ENCODE measurements around the gene BHMT.
"Not testable (repeated sequence)": the region's sequence is repeated elsewhere in the genome, so short reads cannot be mapped to it uniquely, and the experiment has no call there.

Gene BHMT

DNA sequence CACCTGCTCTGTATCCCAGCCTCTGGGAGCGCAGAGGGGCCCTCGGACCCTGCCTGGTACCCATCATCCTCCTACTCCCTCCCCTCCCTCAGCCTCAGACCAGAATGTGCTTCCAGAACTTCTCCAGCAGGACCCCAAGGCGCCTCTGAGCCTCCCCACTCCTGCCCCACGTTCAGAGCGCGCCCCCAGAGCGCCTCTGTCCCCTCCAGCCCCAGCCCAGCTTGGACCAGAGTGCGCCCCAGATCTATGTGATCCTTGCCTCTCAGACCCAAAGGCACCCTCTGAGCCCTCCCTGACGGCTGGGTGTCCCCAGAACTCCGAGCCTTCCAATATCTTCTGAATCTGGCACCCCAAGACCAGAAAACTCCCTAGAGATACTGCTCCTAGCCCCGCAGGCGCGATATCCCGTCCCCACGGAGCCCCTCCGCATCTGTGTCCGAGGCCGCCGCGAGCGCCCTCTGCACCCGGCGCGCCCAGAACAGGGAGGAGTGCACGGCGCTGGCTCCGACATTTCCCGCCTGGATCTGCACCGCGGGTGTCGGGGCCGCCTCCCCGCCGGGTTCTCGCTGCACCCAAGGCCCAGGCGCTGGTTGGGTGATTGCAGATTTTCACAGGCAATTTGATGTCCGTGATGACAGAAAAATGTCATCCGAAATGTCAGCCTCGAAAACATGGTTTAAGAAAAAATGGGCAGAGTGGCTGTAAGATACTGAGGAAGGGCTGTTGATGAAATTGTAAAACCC is 522 bp downstream of the BHMT start:
- DNase-seq (ENCODE audit: low read depth in 2 of 2, low spot score in 1 of 2): no peak

DNA sequence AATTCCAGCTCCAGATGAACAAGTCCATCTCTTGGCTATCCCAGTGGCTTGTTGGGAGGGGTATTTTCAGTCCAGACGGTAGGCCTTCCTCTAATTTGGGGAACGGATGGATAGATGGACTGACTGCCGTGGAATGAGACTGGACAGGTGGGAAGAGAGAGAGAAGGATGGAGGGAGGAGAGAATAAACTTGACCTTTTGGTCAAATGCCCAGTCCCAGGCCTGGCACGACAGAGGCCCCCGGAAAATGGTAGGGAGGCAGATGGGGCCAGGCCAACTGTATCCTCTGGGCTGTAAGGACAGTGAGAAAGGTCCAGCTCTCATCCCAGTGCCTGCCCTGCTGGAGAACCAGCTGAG is 1.1 kb downstream of the BHMT start:
- no peak for DNase-seq (ENCODE audit: low read depth in 2 of 2, low spot score in 1 of 2)

DNA sequence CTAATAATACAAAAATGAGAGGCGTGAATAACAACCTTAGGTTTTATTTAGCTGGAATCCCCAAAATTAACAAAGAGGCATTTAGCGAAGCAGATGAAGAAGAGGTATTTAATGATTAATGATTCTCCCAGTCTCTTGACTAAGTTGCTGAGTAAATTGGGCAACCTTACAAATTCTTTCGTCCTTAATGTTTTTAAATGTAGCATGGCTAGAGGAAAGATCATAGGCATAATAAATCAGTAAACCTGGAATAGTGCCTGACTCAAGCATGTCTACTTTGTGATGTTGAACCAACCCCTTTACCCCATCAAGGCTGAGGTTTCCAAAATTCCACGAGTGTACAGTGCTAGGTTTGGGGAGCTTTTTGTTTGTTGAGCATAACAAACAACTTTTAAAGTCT is 7.9 kb downstream of the BHMT start:
- no peak for DNase-seq (ENCODE audit: low read depth in 2 of 2, low spot score in 1 of 2)

DNA sequence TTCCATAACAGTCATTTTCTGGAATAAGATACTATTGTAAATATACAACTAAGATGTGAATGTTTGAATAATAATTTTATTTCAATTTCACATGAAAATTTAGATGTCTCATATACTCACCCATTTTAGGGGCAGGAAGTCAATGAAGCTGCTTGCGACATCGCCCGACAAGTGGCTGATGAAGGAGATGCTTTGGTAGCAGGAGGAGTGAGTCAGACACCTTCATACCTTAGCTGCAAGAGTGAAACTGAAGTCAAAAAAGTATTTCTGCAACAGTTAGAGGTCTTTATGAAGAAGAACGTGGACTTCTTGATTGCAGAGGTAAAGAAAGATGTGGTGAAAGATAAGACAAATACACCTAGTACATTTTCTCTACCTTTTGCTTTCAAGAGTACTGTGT is 8.6 kb downstream of the BHMT start:
- no peak for DNase-seq (ENCODE audit: low read depth in 2 of 2, low spot score in 1 of 2)

DNA sequence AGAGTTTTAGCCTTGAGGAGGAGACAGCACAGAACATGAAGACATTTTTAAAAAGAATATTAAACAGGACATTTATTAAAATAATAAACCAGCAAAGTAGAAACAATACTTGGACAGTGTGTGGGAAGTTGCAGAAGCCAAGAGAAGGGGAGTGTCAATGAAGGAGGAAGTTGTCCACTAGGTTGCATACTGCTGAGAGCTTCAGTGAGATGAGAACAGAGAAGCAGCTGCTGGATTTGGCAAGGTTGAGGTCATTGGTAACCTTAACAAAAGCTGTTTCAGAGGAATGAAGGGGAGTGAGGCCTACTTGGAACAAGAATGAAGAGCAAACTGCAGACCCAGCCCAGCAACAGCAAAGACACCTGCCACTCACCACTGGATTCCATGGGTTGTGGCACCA is 11.4 kb downstream of the BHMT start:
- DNase-seq (ENCODE audit: low read depth in 2 of 2, low spot score in 1 of 2): no peak

DNA sequence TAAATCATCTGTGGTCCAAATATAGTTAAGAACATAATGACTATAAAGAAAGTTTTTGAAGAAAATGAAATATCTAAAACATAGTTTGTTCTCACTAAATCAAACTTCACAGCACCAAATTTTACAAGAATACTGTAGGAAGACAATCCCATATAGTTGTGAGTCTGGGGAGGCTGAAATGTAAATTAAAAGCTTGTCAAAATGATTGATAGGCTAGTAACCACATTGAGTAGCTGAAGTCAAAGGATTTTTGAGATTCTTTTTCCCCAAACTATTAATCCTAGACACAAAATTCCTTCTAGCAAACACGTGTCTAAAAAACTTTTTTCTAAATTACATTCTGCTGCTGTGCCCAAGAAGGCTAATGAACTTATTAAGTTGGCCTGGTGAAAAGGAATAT is 13.0 kb downstream of the BHMT start:
- no peak for DNase-seq (ENCODE audit: low read depth in 2 of 2, low spot score in 1 of 2)

DNA sequence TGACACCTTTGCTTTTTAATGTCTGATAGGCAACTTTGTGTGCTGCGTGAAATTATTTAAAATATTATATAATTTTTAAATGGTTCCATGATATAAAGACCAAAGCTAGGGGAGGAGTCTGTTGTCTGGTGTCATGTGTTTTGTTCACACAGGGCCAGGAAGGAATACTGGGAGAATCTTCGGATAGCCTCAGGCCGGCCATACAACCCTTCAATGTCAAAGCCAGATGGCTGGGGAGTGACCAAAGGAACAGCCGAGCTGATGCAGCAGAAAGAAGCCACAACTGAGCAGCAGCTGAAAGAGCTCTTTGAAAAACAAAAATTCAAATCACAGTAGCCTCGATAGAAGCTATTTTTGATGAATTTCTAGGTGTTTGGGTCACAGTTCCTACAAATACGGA is 19.2 kb downstream of the BHMT start:
- DNase-seq (ENCODE audit: low read depth in 2 of 2, low spot score in 1 of 2): no peak

DNA sequence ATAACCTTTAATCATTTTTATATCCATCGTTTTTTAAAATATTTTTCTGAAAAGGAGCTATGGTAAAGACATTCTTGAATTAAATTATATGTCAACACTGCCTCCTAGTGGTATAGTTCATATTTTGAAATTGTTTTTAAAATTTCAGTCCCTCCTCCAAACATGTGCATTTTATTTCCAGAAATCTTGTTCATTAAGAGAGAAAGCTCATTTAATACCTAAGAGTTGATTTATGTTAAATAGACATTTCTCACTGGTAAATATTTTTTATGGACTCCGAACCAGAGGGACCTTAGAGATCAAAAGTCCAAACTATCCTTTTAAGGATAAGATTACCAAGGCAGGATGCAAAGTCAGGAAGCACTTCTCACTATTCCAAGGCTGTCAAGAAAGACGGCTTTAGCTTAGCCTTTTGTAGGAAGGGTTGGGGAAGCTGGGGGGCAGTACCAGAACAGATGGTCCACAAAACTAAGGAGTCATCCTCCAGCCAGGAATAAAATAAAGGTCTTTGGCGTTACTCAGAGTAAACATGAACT is 21.6 kb downstream of the BHMT start:
- no peak for DNase-seq (ENCODE audit: low read depth in 2 of 2, low spot score in 1 of 2)

DNA sequence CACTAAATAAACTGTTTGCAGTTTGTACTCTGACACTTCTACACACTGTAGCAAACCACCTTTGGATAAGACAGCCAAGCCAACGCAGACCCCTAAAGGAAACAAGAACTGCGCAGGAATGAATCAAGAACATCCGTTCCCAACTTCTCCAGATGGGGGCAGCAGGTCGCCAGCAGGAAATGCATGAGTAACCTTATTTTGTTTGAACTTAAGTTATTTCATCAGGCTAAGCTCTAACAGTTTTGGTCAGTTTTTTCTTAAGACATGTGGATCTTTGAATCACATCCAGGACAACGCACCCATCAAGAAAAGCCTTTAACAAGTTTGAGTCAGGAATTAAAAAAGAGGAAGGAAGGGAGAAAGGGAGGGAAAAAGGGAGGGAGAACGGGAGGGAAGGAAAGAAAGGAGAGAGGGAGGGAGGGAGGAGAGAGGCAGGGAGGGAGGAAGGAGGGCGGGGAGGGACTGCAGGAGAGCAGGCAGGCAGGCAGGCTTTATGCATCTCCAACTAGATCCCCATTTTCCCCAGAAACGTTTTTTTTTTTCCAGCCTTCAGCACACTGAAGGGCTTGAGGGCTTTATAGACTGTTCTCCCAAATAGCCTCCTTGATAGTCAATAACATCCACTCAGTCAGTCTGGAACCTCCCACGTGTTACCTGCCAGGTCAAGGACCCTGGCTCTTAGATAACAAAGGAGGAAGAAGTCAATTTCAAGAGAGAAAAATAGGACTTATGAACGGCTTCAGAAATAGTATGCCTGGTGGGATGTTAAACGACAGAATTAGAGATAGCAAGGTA is 22.2 kb downstream of the BHMT start:
- DNase-seq (ENCODE audit: low read depth in 2 of 2, low spot score in 1 of 2): peak; percentile 19 to 31

DNA sequence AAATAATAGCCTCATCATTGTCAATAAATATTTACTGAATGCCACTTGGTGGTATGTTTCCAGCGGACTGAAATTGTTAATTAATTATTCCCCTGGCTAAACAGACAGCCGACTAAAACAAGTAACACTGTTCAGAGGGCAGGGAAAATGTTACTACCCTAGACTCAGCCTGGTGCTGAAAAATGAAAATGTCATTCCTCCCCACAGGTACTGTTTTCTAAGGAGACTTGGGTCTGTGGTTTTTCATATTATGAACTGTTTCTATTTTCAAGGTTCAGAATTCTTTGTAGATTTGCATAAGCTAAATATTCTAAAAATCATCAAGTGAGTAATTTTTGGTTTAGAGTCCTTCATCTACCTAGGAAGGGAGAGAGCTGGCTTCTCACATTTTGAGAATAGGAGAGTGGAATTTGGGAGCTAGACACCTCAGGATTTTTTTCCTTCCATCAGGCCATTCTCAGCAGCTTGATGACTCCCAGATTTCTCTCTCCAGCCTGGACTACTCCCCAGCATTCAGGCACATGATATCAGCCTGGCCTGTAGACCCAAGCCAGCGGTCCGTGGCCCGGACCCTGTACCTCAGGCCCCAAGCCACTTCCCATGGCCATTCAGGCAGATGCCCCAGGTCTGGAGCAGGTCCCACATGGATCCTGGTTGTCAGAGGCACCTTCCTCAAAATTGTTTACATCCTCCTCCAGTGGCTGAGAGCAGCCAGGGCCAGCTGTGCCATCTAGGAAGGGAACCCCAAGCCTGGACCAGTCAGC is 24.4 kb downstream of the BHMT start:
- no peak for DNase-seq (ENCODE audit: low read depth in 2 of 2, low spot score in 1 of 2)

DNA sequence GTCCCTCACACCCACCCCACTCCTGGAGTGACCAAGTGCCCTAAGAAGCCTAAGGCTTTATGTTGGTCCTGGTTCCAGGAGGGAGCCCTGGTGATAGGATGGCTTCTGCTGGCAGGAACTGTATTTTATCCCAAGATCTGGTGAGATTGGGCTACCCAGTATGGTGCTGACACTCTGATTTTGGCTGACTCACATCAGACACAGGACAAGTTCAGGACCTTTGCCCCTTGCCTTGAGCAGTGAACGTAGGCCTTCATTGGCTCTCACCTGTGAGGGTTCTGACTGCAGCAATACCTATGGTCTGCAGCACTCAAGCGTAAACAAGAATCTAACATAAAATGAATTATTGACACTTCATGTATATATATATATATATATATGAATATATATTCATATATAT is 25.0 kb downstream of the BHMT start:
- no peak for DNase-seq (ENCODE audit: low read depth in 2 of 2, low spot score in 1 of 2)

DNA sequence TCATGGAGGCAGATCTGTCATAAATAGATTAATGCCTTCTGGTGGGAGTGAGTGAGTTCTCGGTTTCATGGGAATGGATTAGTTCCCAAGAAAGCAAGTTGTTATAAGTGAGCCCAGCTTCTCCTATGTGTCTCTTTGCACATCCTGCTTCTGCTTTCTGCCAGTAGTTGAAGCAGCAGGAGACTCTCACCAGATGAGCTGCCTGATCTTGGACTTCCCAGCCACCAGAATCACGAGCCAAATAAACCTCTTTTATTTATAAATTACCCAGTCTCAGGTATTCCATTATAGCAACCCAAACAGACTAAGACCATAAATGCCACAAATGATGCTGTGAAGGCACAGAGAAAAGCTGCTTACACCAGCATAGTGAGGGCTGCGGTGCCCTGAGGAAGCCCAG is 28.9 kb downstream of the BHMT start:
- no peak for DNase-seq (ENCODE audit: low read depth in 2 of 2, low spot score in 1 of 2)

DNA sequence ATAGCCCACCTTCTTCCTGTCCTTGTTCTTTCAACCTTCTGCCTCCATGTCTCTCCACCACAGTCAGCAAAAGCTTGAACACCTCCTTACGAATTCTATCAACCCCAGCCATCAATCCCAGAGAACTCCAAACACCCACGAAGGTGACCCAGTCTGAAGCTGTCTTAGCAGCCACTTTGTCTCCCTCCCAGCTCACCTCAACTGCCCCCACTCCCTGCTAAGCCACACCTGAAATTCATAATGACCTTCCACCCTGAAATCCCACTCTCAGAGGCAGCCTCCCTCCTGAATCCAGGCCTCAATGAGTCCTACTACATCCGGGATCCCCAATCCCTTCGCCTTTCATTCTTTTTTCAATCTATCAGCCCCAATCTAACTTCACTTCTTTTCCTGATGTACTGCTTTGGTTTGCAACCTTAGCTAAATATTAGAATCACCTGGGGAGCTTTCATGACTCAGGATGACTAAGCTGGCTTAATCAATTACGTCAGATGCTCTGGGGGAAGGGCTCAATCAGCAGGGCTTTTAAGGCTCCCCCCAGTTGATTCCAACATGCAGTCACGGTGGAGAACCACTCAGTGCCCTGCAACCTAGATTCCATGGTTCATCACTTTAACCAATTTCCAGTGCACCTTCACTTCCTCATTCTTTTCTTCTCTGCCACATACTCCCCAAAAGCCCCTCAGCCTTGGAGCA is 32.2 kb downstream of the BHMT start:
- no peak for DNase-seq (ENCODE audit: low read depth in 2 of 2, low spot score in 1 of 2)

DNA sequence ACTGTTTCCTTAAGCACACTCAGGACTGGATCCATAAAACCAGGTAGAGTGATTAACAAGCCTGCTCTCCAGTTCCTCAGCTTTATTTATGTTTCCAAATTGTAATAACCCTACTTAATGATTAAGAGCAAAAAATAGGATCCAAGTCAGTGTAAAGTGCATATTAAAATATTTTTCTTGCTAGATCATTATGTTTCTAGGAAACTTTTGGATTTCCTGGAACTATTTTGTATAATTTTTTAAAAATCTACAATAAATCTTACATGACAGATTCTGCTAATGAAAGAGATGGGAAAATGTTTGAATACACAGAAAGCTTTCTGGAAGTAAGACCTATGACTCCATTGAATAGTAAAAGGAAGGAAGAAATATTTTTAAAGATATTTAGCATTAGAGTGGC is 35.5 kb downstream of the BHMT start:
- no peak for DNase-seq (ENCODE audit: low read depth in 2 of 2, low spot score in 1 of 2)

DNA sequence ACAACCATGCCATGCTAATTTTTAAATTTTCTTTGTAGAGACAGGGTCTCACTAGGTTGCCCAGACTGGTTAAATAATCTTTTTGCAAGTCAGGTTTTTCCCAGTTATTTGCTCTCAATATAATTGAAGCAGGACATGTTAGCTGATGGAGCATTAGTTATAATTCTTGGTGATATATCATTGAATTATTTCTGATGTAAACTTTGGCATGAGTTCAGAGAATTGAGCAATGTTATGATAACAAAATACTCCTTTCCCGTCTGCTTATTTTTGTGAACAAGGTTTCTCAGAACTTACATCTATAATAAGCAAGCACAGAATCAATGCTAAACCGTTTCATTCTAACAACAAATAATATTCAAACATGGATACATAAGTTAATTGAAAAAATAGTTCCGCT is 37.8 kb downstream of the BHMT start:
- DNase-seq (ENCODE audit: low read depth in 2 of 2, low spot score in 1 of 2): no peak

DNA sequence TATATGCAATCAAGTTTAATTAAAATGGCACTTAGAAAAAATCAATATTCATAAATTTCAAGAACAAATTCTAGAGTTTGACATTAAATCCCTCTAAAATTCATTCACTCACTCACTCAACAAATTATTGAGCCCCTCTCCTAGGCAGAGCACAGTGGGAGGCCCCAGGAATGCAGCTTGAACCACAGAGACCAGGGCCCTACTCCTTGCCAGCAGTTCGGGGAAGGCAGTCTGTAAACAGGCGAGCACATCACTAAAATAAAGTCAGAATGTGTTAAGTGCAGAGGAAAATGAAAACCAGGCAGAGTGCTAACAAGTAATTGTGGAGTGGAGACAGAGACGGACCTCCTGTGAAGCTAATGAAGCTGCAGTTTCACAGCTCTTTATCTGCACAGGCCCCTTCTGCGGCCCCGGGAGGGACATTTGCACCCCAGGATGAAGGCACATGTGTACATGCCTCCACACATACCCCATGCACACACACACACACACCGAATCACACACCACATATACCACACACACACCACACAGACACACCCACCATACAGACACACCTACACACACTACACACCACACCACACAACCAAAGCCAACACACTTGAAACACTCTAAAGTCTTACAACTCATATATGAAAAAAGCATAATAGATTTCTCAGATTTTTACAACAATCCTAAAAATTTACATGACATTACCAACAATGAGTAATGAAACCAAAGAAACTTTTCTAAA is 40.5 kb downstream of the BHMT start:
- no peak for DNase-seq (ENCODE audit: low read depth in 2 of 2, low spot score in 1 of 2)

DNA sequence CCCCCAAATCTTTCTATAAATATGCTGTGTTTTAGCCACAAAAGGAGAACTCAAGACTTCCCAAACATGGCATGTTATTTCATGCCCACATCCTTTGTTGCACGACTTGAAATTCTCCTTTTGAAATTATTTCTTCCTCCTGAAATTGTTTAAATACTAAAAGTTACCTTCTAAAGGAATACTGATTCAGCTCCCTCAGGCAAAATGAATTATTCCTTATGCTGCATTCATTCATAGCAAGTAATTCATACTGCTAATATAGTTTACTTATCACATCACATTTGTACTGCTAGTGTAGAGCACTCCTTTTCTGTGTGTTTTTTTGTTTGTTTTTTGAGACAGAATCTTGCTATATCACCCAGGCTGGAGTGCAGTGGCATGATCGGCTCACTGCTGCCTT is 45.7 kb downstream of the BHMT start:
- DNase-seq (ENCODE audit: low read depth in 2 of 2, low spot score in 1 of 2): no peak

DNA sequence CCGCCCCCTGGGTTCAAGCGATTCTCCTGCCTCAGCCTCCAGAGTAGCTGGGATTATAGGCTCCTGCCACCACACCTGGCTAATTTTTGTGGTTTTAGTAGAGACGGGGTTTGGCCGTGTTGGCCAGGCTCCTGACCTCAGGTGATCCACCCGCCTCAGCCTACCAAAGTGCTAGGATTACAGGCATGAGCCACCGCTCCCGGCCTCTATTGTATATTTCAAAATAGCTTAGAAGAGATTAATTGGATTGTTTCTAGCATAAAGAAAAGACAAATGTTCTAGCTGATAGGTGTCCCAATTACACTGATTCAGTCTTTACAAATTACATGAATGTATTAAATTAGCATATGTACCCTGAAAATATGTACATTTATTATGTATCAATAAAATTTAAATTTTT is 50.0 kb downstream of the BHMT start:
- not testable (repeated sequence) for DNase-seq (ENCODE audit: low read depth in 2 of 2, low spot score in 1 of 2)

DNA sequence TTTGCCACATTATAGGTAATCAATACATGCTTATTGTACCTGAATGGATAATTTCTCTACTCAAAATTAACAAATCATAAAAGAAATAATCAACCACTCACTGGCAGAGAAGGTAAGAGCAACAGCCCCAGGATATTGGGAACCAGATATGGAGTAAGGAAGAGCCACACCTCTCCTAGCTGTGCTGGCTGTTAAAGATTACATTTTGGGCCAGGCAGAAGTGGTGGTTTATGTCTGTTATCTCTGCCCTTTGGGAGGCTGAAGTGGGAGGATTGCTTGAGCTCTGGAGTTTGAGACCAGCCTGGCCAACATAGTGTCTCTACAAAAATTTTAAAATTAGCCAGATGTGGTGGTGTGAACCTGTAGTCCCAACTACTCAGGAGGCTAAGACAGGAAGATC is 56.4 kb downstream of the BHMT start:
- no peak for DNase-seq (ENCODE audit: low read depth in 2 of 2, low spot score in 1 of 2)

DNA sequence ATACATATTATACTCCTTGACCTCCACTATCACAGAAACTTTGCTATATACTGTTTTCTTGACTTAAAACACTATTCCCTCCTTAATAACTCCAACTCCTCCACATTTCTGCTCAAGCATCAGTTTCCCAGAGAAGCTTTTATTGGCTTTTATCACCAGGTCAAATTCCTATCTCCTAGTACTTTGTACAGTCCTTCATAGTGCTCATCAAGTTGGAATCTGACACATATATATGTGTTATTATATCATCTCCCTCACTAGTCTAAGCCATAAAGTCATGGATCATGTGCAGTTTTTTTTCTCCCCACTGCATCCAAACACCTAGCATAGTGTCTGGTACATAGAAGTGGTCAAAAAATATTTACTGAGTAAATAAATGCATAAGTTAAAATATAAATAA is 59.1 kb downstream of the BHMT start:
- DNase-seq (ENCODE audit: low read depth in 2 of 2, low spot score in 1 of 2): no peak
